Chondrocyte (in vitro differentiated cells): ENCODE measurements around the gene TTC16. TPM values are rescaled to one million over a fixed set of nuclear protein-coding genes. Genes with fewer than 3 reads are reported as not detected.

Experiments used
- DNase-seq: peaks from one replicate; pipeline ENCODE4 v3.0.0; 2021; ENCODE audit warnings: mixed read lengths, low spot score
- H3K27ac Mint-ChIP-seq: one replicate; pipeline ENCODE4 v1.8.0; 2021; ENCODE audit warnings: mild to moderate bottlenecking, moderate library complexity, mixed read lengths; ENCODE audit not compliant: unreplicated experiment
- H3K27me3 Mint-ChIP-seq: 2 replicates; pipeline ENCODE4 v1.8.0; 2021; ENCODE audit warnings: low read depth, mixed read lengths
- H3K36me3 Mint-ChIP-seq: 2 replicates; pipeline ENCODE4 v1.8.0; 2021; ENCODE audit warnings: low read depth, mixed read lengths
- H3K4me1 Mint-ChIP-seq: 2 replicates; pipeline ENCODE4 v1.8.0; 2021; ENCODE audit warnings: low read depth, mild to moderate bottlenecking, mixed read lengths
- H3K4me3 Mint-ChIP-seq: one replicate; pipeline ENCODE4 v1.8.0; 2021; ENCODE audit warnings: mild to moderate bottlenecking, moderate library complexity, mixed read lengths; ENCODE audit not compliant: unreplicated experiment
- H3K9me3 Mint-ChIP-seq: 2 replicates; pipeline ENCODE4 v1.8.0; 2021; ENCODE audit warnings: low read depth, mixed read lengths
- CTCF ChIP-seq: fragments of 200-600 bp; sonication (generic); IDR thresholded peaks from 2 replicates; pipeline ENCODE4 v1.5.0; 2021; ENCODE audit warnings: antibody characterized with exemption, mild to moderate bottlenecking, moderate library complexity
- total RNA-seq: library from RNA; stranded (reverse); gene quantifications from 3 replicates; pipeline ENCODE4 v1.2.1, GENCODE V29; 2021

Gene TTC16
- total RNA-seq, 1 donor from 2014 or later, result not detected

GRCh38 chr9:127692071-127692470 is 23.8 kb upstream of the TTC16 start:
- no peak for DNase-seq
- Mint-ChIP-seq H3K27me3 (no peaks in the 10 kb centered on the region), H3K27ac (no peak overlapping the region), H3K36me3 (peaks cover 15% of the 10 kb centered on the region), H3K4me1 (peaks cover 9% of the 10 kb centered on the region), H3K9me3 (no peaks in the 10 kb centered on the region), H3K4me3 (no peak overlapping the region)
- no peak for TF ChIP-seq CTCF

GRCh38 chr9:127693143-127693542 is 22.7 kb upstream of the TTC16 start:
- Mint-ChIP-seq H3K4me1 (peaks cover 9% of the 10 kb centered on the region), H3K27ac (no peak overlapping the region), H3K36me3 (peaks cover 15% of the 10 kb centered on the region), H3K4me3 (no peak overlapping the region), H3K27me3 (no peaks in the 10 kb centered on the region), H3K9me3 (no peaks in the 10 kb centered on the region)
- DNase-seq, result no peak
- TF ChIP-seq CTCF, result no peak

GRCh38 chr9:127693697-127694096 is 22.2 kb upstream of the TTC16 start:
- no peak for TF ChIP-seq CTCF
- no peak overlapping the region for H3K27ac Mint-ChIP-seq
- DNase-seq, result no peak
- H3K4me3 Mint-ChIP-seq, result no peak overlapping the region
- no peaks in the 10 kb centered on the region for H3K9me3 Mint-ChIP-seq
- H3K4me1 Mint-ChIP-seq, result peaks cover 9% of the 10 kb centered on the region
- peaks cover 15% of the 10 kb centered on the region for H3K36me3 Mint-ChIP-seq
- no peaks in the 10 kb centered on the region for H3K27me3 Mint-ChIP-seq

GRCh38 chr9:127694890-127695720 is 20.8 kb upstream of the TTC16 start:
- TF ChIP-seq CTCF, result no peak

GRCh38 chr9:127697575-127697974 is 18.3 kb upstream of the TTC16 start:
- Mint-ChIP-seq H3K27me3 (no peaks in the 10 kb centered on the region), H3K4me1 (peaks cover 17% of the 10 kb centered on the region), H3K4me3 (no peak overlapping the region), H3K36me3 (peaks cover 1% of the 10 kb centered on the region), H3K27ac (no peak overlapping the region), H3K9me3 (no peaks in the 10 kb centered on the region)
- no peak for DNase-seq
- no peak for TF ChIP-seq CTCF

More at GRCh38 chr9:127694890-127695720, 20.8 kb upstream of the TTC16 start:
- Mint-ChIP-seq H3K9me3 (no peaks in the 10 kb centered on the region), H3K4me1 (peaks cover 17% of the 10 kb centered on the region), H3K27ac (no peak overlapping the region), H3K36me3 (peaks cover 12% of the 10 kb centered on the region), H3K4me3 (no peak overlapping the region), H3K27me3 (no peaks in the 10 kb centered on the region)
- no peak for DNase-seq
